ENCODE results near the gene NTN1.

The NTN1 gene

DNA sequence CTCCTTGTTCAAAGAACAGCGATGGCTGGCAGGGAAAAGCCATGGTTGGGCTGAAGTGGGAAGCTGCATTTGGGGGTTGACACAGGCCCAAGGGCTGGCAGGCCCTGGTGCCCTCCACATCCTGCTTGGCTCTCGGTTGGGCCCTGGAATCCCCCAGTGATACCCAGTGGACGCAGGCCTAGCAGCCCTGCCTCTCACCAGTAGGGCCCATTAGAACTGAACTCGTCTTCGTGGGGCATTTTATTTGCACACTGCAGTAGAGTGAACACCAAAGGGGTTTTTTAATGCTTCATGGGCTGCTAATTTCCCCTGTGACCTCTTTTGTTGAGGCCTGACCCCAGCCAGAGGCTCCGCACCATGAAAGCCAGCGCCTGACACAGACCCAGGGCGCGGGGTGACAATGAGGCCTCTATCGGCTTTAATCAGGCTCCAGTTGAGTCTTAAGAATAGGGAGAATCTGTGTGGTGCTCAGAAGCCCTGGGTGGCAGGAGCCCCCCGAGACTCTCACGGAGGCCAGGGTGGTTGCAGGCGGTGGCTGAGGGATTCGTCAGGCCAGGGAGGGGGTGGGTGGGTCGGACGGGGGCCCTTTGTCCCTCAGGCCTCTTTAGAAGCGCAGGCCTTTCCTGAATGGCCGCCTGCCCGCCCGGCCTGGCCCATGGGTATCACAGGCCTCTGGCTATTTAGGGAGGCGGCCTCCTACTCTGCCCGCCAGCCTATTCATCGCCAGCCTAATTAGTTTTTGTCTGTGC lies 199.3 kb downstream of the NTN1 start:
- no peak for DNase-seq

DNA sequence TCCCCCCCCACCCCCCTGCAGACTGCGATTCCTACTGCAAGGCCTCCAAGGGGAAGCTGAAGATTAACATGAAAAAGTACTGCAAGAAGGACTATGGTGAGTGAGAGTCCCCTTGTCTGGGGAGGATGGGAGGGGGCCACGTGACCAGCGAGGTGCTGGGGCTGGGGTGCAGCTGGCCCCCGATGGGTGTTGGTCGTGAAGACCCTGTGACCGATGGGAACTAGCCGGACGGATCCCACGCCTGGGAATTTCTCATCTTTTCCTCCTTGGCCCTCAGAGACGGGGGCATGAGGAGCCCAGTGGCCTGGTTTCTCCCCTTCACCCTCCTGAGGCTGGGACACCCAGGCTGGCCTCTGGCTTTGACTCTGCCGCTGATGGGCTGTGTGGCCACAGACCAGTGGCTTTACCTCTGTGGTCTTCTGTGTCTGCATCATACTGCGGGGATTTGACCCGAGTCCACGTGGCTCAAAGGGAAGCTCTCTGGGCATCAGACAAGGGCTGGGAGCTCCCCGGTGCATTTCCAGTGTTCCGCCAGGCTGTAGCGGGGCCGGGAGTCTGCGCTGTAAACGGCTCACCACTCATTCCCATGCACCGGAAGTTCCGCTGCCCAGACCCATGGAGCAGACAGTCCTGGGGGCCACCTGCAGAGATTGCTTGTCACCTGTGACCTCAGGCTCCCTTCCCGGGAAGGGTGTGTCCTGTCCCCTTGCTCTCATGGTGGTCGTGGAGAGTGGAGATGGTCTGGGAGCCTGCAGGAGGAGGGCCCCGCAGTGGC lies 200.0 kb downstream of the NTN1 start:
- DNase-seq, result no peak

DNA sequence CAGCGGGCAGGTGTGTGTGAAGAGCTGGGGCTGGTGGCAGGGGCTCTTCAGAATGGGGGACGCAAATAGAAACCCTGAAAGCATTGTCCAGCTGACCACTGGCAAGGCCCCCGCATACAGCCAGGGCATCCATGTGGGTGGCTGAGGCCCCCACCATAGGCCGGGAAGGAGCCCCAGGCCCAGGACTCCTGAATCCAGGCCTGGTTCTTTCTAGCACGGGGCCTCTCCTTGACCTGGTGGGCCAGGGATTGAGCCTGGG lies 200.5 kb downstream of the NTN1 start:
- no peak for DNase-seq

DNA sequence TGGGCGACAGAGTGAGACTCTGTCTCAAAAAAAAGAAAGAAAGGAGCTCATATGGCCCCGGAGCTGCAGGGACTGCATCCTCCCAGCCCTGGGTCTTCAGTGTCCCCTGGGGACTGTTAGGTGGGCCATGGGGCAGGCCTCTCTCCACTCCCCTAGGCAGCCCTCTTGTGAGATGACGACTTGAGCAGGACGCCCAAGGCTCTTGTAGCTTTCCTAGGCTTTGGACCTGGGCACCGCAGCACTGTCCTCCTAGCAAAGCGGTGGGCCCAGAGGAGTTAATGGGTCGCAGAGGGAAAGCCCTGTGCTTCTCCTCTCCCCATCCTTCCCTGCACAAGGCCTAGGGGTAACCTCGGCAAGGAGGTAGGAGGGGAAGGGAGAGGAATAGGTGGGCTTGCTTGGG lies 202.2 kb downstream of the NTN1 start:
- DNase-seq, result no peak

DNA sequence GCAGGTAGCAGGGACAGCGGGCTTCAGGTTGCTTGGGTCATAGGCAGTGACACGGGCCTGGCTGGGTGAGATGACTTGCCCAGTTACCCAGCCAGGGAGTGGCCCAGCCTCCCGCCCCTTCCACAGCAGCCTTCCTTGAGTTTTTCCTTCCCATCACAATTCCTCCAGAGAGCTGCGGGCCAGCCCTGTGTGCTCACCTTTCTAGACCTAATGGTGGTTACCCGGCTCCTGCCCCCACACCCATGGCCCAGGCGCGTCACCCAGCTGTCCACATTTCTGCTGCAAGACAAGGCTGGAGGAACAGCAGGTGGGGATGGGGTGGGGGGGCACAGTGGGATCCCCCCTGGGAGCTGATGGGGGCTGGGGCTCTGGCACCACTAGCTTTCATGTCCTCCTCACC lies 203.2 kb downstream of the NTN1 start:
- DNase-seq, result no peak

DNA sequence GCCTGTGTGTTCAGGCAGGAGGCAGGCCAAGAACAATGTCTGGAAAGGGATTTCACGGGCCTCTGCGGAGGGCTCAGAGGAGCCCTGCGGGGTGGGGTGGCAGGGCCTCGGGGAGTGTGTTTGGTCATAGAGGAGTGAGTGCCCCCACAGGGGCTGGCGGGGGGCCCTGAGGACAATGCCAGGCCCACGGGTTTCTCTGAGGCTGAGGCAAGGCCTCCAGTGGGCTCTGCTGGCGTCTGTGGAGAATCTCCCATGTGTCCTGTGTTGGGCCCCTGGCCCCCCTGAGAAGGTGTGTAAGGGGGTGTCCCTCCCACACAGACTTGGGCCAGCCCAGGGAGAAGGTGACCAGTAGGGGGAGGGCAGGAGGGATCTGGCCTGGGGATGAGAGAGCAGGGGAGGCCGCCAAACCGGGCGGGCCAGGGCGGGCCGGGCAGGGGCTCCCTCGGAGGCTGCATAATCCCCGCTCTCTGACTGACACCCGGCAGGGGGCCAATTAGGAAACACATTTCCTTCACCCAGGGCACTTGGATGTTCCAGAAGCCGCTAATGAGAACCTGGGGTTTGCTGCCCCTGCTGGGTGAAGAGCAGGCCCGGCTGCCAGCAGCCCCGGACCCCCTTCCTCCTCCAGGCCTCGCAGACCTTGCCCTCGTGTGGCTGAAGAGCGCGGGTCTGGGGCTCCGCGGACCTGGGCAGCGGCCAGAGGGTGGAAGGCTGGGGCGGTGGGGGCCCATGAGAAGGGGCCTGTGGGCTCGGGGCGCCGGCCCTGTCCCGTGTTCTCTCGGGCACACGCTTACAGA lies 204.2 kb downstream of the NTN1 start:
- no peak for DNase-seq

DNA sequence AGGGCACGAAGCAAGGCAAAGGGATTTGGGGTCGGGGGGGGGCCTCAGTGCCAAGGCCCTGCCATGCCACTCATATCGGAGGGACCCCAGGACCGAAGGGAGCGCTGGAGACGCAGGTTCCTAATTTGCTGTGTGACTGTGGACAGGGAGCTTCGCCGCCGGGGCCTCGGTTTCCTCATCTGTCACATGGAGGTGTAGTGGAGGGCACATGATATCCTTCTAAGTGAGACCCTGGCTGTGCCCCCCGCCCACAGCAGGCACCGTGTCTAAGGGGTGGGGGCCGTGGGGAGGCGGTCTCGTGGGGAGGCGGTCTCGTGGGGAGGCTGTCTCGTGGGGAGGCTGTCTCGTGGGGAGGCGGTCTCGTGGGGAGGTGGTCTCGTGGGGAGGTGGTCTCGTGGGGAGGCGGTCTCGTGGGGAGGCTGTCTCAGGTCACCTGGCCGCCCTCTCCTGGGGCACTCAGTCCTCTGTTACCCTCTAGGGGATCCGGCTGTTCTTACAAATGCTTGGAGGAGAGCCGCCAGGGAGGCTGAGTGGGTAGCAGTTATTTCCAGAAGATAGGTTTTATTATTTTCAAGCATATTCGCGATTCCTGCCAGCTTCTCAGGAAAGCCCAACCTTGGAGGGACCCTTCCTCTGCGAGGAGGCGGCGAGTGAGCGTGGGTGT lies 205.0 kb downstream of the NTN1 start:
- DNase-seq, result no peak

DNA sequence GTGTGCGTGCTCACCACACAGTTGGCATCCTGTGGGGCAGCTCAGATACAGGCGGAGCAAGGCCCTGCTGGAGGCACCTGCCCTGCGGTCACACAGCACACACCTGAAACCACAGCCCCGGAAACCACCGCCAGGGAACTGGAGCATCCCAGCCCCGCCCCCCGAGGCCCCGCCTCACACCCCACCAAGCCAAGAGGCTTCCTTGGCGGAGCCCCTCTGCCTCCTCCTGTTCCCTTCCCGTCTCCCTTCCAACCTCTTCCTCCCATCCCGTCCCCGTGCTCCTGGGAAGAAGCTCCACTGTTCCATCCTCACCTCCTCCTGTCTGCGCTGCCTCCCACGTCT lies 205.5 kb downstream of the NTN1 start:
- peak in 1 of 2 donors; percentile 32 for DNase-seq

DNA sequence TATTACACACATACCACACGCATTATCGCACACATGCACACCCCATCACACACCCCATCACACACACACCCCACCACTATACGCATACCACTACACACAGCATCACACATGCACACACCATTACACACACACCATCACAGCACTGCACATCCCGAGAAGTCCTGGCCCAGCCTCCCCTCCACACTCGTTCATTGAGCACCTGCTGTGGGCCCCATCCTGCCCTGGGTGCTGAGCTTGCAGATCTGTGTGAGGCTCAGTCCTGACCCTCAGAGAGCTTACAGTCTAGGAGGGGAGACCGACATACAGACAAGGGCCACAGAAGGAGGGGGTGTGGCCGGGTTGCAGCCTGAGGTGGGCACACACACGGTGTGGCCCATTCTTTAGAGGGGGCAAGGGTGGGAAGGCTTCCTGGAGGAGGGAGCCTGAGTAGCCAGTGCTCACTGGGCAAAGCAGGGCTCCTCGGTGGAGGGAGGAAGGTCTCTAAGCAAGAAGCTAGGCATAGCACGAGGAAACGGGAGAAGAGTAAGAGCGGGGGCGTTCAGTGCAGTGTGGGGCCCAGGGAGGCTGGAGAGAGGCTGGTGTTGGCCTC lies 206.6 kb downstream of the NTN1 start:
- DNase-seq, result no peak

DNA sequence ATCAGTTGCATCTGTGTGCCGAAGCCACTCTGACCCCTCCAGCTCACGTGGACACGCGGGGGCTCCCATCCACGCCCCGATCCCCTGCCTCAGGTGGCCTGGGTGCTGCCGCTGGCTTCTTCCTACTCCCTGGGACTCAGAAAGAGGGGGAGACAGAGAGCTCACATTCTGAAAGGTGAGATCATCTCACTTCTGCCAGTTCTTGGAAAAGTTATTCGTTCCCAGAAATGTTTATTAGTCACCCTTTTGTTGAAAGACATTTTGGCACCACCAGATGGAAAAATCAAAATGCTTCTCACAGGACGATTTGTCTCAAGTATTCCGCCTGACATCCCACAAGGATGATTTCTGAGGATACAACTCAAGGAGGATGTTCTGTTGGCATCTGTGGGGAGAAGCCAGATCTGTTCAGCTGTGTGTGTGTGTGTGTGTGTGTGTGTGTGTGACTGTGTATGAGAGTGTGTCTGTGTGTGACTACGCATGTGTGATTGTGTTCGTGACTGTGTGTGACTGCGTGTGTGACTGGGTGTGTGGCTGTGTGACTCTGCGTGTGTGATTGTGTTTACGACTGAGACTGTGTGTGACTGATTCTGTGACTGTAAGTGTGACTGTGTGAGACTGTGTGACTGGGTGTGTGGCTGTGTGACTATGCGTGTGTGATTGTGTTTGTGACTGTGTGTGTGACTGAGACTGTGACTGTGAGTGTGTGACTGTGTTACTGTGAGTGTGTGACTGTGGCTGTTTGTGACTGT lies 207.3 kb downstream of the NTN1 start:
- DNase-seq, result no peak

DNA sequence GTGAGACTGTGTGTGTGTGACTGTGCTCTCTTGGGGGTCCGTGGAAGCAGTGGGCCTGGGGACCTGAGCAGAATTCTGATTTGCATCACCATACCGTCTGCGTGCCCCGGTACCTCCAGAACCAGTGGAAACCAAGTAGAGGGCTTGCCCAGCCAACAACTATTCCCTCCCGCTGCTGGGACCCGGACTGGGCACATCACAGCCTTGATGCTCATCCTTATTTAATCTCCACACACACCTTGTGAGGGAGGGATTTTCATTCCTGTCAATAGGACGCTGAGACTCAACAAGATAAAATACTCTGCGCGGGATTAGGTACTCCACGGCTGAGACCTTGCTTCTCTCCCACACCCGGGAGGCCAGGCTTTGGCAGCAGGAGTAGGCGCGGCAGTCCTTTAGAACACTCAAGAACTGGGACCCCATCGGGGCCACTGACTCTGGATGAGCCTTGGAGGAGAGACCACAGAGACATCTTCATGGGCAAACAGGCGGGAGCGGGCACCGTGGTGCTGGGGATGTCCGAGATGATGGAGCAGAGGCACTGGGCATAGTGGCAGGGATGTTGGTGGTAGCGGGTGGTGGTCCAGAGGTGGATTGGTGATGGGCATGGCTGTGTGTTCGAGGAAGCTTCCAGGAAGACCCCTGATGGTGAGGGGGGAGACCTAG lies 208.0 kb downstream of the NTN1 start:
- DNase-seq, result no peak

DNA sequence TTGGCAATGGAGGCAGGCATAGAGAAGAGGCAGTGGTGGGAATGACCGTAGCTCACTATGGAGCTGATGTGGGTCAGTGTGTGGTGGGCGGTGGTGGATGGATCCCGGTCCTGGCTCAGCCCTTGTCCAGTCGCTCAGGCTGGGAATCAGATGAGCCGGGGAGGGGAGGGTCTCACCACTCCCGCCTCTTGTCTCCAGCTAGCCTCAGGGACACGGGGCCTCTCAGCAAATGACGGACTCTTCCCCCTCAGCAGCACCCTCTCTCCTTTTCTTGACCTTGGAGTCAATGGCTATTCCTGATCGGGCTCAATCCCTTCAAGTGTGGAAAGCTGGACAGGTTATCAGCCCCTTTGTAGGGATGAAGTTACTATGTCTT lies 208.5 kb downstream of the NTN1 start:
- no peak for DNase-seq

DNA sequence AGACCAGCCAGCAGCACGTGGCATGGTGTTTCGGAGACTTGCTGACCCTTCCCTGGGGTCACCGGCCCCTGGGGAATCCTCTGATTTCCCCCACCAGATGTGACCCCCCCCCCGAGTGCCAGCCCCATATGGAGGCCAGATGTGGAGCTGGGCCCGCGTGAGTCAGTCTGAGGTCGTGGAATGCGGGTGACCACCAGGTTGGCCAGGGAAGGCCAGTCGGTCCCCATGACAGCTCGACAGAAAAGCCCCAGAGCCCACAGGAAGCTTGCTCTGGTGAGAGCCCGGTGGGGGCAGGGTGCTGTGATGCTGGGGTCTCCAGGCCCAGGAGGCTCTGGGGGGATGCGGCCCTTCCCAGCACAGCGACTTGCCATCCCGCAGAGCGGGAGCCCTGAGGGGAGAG lies 209.0 kb downstream of the NTN1 start:
- DNase-seq, result no peak

DNA sequence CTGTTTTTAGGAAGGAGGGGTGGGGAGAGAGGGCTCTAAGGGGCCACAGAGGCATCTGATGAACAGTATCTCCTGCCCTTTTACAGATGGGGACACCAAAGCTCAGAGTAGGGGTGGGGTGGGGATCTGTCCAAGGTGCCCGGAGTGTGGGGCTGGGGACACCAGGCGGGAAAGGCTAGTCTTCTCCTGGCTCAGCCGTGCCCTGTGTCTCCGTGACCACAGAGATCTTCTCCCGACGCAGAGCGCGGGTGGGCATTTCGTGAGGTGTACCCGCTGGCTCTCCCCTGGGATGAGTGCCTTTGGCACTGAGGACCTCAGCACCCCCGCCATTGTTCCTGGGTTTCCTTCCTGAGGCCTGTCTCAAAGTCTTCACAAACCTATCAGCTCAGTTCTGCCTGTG lies 209.6 kb downstream of the NTN1 start:
- no peak for DNase-seq

DNA sequence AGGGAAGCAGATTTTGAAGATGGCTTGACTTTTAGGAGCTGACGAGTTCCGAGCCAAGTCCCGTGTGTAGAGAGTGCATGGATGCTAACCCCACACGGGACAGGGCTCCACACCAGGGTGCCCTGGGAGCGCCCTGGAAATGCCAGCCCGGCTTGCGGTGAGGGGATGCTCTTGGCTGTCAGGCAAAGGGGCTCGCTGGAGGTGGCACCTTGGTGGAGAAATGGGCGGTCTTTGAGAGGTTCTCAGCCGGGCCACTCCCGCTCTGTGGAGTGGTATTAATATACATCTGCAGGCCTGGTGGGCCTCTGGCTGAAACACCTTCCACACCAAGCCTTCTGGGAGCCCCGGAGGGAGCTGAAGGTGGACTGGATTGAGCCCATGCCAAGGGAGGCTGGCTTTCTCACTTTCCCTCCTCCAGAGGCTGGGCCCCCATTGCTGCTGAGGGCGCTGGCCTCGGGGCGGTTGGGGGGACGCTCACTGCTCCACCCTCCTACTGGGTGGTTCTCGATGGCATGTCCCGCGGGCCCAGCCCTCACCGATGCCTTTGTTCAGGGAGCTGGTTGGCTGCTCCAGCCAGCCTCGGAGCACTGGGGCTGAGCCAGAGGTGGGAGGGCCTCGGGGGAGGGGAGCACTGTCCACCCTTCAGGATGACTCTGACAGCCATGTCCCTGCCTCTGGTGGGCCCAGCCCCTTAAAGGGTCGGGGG lies 210.3 kb downstream of the NTN1 start:
- no peak for DNase-seq

DNA sequence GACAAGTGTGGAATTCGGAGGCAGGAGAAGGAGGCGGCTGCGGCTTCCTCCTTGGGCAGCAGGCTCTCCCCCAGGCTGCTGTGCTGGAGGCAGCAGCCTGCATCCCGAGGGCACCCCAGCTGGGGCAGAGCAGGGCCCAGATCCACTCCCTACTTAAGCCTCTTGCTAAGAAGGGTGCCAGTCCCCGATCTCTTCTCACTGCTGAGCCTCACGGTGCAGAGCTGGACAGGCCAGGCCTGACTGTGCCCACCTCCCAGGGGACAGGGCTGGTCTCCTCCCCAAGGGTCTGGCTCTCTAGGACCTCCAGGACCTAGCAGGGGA lies 210.8 kb downstream of the NTN1 start:
- DNase-seq, result no peak

DNA sequence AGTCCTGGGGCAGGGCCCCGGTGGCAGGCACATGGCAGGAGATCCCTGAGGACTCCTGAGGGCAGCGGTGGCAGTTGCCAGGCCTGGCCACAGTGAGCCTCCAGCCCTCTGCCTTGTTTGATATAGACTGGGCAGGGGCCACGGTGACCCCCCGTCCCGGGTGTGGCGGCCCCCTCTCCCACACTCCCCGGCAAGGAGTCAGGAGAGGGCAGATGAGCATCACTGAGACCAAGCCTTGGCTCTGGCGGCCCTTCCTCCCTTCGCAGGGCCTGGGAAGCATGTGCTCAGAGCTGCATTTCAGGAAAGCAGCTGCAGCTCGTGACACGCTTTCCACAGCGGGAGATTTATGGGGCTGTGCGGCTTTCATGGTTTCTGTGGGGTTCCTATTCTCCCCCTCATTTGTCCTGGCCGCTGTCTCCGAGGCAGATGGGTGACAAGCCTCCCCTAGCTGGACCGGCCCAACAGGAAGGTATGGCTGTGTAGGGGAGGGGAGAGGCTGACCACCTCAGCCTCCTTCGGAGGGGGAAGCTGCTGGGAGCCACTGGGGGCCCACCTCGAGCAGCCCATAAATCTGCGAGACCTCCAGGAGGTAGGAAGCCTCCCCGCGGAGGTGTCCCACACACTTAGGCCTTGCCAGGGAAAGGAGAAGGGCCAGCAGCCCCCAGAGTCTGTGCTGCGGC lies 211.4 kb downstream of the NTN1 start:
- DNase-seq, result no peak

DNA sequence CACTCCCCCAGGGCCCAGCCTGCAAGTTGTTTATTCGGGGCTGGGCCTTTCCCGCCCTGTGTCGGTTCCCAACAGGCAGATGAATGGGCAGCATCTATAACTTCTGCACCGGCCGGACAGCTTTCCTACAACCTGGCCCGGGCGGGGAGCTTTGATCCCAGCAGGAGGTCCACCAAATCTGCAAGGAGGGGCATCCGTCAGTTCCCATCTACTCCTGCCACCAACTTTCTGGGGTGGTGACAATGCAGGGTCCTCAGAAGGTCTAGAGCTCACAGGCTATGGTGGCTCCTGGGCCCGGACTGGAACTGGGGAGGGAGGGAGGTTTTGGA lies 211.9 kb downstream of the NTN1 start:
- no peak for DNase-seq

DNA sequence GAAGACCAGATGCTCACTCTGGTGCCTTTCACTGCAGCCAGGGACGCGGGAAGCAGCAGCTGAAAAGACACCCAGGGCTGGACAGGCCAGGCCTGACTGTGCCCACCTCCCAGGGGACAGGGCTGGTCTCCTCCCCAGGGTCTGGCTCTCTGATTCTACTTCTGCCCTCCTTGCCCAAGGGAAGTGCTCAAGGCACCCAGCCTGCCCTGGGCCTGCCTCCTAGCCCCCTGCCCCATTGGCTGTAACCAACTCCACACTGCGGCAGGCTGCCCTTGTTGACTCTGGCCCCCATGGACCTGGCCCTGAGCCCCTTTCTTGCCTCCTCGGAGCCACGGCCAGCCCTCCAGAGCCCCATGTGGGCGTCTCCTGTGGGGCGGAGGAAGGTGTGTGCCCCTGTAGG lies 212.5 kb downstream of the NTN1 start:
- DNase-seq, result no peak

DNA sequence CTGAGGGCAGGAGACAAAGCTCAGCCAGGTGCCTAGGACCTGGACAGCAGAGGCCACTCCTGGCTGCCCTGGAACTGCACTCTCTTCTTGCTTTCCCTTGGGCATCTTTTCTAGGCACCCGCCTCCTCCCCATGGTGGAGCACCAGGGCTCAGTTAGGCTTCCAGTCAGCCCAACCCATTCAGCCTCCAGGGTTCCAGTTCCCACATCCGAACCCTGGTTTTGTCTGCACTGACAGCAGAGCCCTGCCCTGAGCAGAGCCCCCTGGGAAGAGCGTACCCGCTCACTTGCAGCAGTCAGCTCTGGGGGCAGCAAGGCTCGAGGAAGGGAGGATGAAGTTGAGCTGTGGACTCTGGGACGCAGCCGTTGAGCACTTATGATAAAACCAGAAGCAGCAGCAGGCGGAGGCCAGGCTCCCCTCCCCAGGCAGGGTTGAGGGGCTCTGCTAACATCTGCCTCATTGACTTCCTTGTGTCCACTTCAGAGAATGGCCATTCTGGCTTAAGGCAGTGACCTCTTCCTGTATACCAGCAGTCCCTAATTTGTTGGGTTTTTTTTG lies 213.2 kb downstream of the NTN1 start:
- no peak for DNase-seq

DNA sequence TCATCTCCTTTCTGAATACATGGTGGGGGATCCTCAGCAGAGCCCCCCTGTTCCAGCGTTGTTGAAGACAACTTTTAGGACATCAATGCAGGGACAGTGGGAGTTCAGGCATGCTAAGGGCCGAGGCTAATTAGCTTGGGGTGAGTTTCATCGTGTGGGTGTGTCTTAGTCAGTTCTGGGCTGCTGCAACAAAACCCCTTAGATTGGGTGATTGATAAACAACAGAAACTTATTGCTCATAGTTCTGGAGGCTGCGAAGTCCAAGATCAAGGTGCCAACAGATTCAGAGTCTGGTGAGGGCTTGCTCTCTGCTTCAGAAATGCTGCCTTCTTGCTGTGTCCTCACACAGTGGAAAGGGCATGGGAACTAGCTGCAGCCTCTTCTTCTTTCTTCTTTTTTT lies 214.0 kb downstream of the NTN1 start:
- DNase-seq, result no peak
